ENCODE results near the gene PDX1.

Gene PDX1

DNA sequence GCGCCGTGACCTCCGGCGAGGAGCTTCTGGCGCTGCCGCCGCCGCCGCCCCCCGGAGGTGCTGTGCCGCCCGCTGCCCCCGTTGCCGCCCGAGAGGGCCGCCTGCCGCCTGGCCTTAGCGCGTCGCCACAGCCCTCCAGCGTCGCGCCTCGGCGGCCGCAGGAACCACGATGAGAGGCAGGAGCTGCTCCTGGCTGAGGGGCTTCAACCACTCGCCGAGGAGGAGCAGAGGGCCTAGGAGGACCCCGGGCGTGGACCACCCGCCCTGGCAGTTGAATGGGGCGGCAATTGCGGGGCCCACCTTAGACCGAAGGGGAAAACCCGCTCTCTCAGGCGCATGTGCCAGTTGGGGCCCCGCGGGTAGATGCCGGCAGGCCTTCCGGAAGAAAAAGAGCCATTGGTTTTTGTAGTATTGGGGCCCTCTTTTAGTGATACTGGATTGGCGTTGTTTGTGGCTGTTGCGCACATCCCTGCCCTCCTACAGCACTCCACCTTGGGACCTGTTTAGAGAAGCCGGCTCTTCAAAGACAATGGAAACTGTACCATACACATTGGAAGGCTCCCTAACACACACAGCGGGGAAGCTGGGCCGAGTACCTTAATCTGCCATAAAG is 4.8 kb downstream of the PDX1 start:
- Histone ChIP-seq H3K36me3 (ENCODE audit: control insufficient read depth, insufficient read depth, low read length) (no peaks in the 10 kb centered on the region), H3K4me1 (ENCODE audit: control insufficient read depth, insufficient read depth, low read length) (peaks cover 3% of the 10 kb centered on the region), H3K4me3 (ENCODE audit: low read depth, low read length) (no peak overlapping the region), H3K27me3 (ENCODE audit: control insufficient read depth, insufficient read depth, low read length) (peaks cover 99% of the 10 kb centered on the region), H3K9me3 (ENCODE audit: control insufficient read depth, insufficient read depth, low read length) (no peaks in the 10 kb centered on the region), H3K9ac (ENCODE audit: low read depth, low read length) (no peak overlapping the region)

GRCh38 chr13:27925220-27925991 is 5.6 kb downstream of the PDX1 start:
- peaks cover 100% of the 10 kb centered on the region for H3K27me3 ChIP-seq (ENCODE audit: control insufficient read depth, insufficient read depth, low read length)
- H3K4me1 ChIP-seq (ENCODE audit: control insufficient read depth, insufficient read depth, low read length) = peaks cover 3% of the 10 kb centered on the region
- no peak overlapping the region for H3K9ac ChIP-seq (ENCODE audit: low read depth, low read length)
- no peaks in the 10 kb centered on the region for H3K9me3 ChIP-seq (ENCODE audit: control insufficient read depth, insufficient read depth, low read length)
- peak overlapping the region; percentile 24 for H3K4me3 ChIP-seq (ENCODE audit: low read depth, low read length)
- H3K36me3 ChIP-seq (ENCODE audit: control insufficient read depth, insufficient read depth, low read length) = no peaks in the 10 kb centered on the region

- H3K27me3 ChIP-seq (ENCODE audit: control insufficient read depth, insufficient read depth, low read length) = peaks cover 100% of the 10 kb centered on the region
- no peaks in the 10 kb centered on the region for H3K36me3 ChIP-seq (ENCODE audit: control insufficient read depth, insufficient read depth, low read length)
Observed at GRCh38 chr13:27926644-27927434, 7.0 kb downstream of the PDX1 start.

GRCh38 chr13:27927444-27928352 is 7.9 kb downstream of the PDX1 start:
- Histone ChIP-seq H3K4me1 (ENCODE audit: control insufficient read depth, insufficient read depth, low read length) (peaks cover 3% of the 10 kb centered on the region), H3K27me3 (ENCODE audit: control insufficient read depth, insufficient read depth, low read length) (peaks cover 99% of the 10 kb centered on the region), H3K4me3 (ENCODE audit: low read depth, low read length) (peak overlapping the region; percentile 22), H3K9me3 (ENCODE audit: control insufficient read depth, insufficient read depth, low read length) (no peaks in the 10 kb centered on the region), H3K36me3 (ENCODE audit: control insufficient read depth, insufficient read depth, low read length) (no peaks in the 10 kb centered on the region), H3K9ac (ENCODE audit: low read depth, low read length) (no peak overlapping the region)

More at GRCh38 chr13:27926644-27927434, 7.0 kb downstream of the PDX1 start:
- no peak overlapping the region for H3K9ac ChIP-seq (ENCODE audit: low read depth, low read length)
- no peaks in the 10 kb centered on the region for H3K9me3 ChIP-seq (ENCODE audit: control insufficient read depth, insufficient read depth, low read length)
- H3K4me1 ChIP-seq (ENCODE audit: control insufficient read depth, insufficient read depth, low read length) = peaks cover 3% of the 10 kb centered on the region
- H3K4me3 ChIP-seq (ENCODE audit: low read depth, low read length) = peak overlapping the region; percentile 11

- Histone ChIP-seq H3K9me3 (ENCODE audit: control insufficient read depth, insufficient read depth, low read length) (no peaks in the 10 kb centered on the region), H3K9ac (ENCODE audit: low read depth, low read length) (no peak overlapping the region), H3K27me3 (ENCODE audit: control insufficient read depth, insufficient read depth, low read length) (peaks cover 97% of the 10 kb centered on the region), H3K4me3 (ENCODE audit: low read depth, low read length) (peak overlapping the region; percentile 35), H3K36me3 (ENCODE audit: control insufficient read depth, insufficient read depth, low read length) (no peaks in the 10 kb centered on the region), H3K4me1 (ENCODE audit: control insufficient read depth, insufficient read depth, low read length) (peaks cover 3% of the 10 kb centered on the region)
Observed at GRCh38 chr13:27928353-27928804, 8.6 kb downstream of the PDX1 start.

DNA sequence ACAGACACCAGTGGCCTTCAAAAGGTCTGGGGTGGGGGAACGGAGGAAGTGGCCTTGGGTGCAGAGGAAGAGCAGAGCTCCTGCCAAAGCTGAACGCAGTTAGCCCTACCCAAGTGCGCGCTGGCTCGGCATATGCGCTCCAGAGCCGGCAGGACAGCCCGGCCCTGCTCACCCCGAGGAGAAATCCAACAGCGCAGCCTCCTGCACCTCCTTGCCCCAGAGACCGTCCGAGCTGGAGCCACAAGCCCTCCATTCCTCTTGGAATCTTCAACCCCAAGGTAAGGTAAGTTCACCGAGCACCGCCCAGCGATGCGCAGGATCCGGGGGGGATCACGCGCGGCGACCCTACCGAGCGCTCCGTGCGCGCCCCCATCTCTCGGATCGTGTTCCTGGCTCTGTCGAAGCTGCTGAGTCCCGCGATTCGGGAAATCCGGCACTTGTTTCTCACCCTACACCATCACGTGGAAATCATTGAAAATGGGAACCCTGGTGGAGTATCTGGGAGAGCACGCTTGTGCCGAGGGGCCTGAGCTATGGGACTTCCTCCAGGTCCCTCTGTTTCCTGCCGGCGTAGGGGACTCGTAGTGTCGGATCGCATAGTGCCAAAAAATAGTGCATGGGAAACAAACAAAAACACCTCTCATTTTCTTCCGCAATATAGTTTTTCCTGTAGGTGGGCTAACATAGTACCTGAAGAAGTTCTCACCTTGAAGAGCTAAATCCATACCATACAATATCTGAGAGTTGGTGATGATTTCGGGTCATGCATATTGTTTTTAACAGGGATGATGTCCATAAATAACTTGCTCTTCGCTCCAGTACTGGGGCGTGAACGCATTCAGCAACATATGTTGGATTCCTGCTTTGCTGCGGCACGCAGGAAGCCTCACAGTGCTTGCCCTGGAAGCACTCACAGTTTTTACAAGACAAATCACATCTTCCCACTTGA is 9.3 kb downstream of the PDX1 start:
- Histone ChIP-seq H3K9me3 (ENCODE audit: control insufficient read depth, insufficient read depth, low read length) (no peaks in the 10 kb centered on the region), H3K27me3 (ENCODE audit: control insufficient read depth, insufficient read depth, low read length) (peaks cover 97% of the 10 kb centered on the region), H3K4me1 (ENCODE audit: control insufficient read depth, insufficient read depth, low read length) (peaks cover 3% of the 10 kb centered on the region), H3K9ac (ENCODE audit: low read depth, low read length) (no peak overlapping the region), H3K36me3 (ENCODE audit: control insufficient read depth, insufficient read depth, low read length) (no peaks in the 10 kb centered on the region), H3K4me3 (ENCODE audit: low read depth, low read length) (peak overlapping the region; percentile 35)

DNA sequence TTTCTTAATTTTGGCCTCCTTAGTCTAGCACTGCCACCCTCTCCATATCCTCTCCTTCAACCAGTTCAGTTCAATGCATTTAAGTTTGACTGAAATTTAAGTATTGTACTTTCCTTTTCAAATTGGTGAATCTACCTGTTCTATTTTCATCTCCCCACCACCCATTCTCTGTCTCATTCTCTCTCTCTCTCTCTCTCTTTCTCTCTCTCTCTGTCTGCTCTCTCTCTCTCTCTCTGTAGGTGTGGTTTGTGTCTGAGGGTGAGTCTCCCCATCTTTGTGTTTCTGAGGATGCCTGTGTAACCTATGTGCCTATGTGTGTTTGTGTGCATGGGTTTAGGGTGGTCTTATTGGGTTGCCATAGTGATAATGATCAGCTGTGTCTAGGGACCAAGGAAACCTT is 10.1 kb downstream of the PDX1 start:
- H3K9ac ChIP-seq (ENCODE audit: low read depth, low read length) = no peak overlapping the region
- H3K36me3 ChIP-seq (ENCODE audit: control insufficient read depth, insufficient read depth, low read length) = no peaks in the 10 kb centered on the region
- H3K27me3 ChIP-seq (ENCODE audit: control insufficient read depth, insufficient read depth, low read length) = peaks cover 89% of the 10 kb centered on the region
- H3K9me3 ChIP-seq (ENCODE audit: control insufficient read depth, insufficient read depth, low read length) = no peaks in the 10 kb centered on the region
- peak overlapping the region; percentile 26 for H3K4me3 ChIP-seq (ENCODE audit: low read depth, low read length)
- peaks cover 3% of the 10 kb centered on the region for H3K4me1 ChIP-seq (ENCODE audit: control insufficient read depth, insufficient read depth, low read length)

DNA sequence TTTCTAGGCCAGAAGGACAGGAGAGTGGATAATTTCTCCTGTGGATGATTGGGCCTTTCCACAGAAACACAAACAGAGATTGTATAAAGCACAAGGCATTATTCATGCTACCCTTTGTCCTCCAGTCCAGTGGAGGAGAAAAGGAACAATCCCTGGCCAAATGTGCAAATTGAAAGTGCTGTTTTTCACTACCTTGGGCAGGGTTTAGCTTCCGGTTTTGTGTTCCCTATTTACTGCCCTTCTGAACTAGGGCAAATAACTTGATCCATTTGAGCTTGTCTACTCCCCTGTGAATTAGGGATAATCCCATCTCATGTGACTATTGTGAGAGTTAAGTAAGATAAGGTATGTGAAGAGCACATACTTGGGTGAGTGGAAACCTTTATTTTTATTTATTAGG is 13.3 kb downstream of the PDX1 start:
- no peak overlapping the region for H3K9ac ChIP-seq (ENCODE audit: low read depth, low read length)
- no peak overlapping the region for H3K4me3 ChIP-seq (ENCODE audit: low read depth, low read length)
- peaks cover 3% of the 10 kb centered on the region for H3K4me1 ChIP-seq (ENCODE audit: control insufficient read depth, insufficient read depth, low read length)
- peaks cover 60% of the 10 kb centered on the region for H3K27me3 ChIP-seq (ENCODE audit: control insufficient read depth, insufficient read depth, low read length)
- no peaks in the 10 kb centered on the region for H3K9me3 ChIP-seq (ENCODE audit: control insufficient read depth, insufficient read depth, low read length)
- H3K36me3 ChIP-seq (ENCODE audit: control insufficient read depth, insufficient read depth, low read length) = no peaks in the 10 kb centered on the region

- Histone ChIP-seq H3K4me3 (ENCODE audit: low read depth, low read length) (no peak overlapping the region), H3K9me3 (ENCODE audit: control insufficient read depth, insufficient read depth, low read length) (no peaks in the 10 kb centered on the region), H3K9ac (ENCODE audit: low read depth, low read length) (no peak overlapping the region), H3K36me3 (ENCODE audit: control insufficient read depth, insufficient read depth, low read length) (no peaks in the 10 kb centered on the region), H3K27me3 (ENCODE audit: control insufficient read depth, insufficient read depth, low read length) (peaks cover 56% of the 10 kb centered on the region), H3K4me1 (ENCODE audit: control insufficient read depth, insufficient read depth, low read length) (no peaks in the 10 kb centered on the region)
Observed at GRCh38 chr13:27933580-27934328, 14.0 kb downstream of the PDX1 start.

GRCh38 chr13:27942972-27943371 is 23.2 kb downstream of the PDX1 start:
- Histone ChIP-seq H3K27me3 (ENCODE audit: control insufficient read depth, insufficient read depth, low read length) (peaks cover 43% of the 10 kb centered on the region), H3K4me3 (ENCODE audit: low read depth, low read length) (no peak overlapping the region), H3K9ac (ENCODE audit: low read depth, low read length) (no peak overlapping the region), H3K4me1 (ENCODE audit: control insufficient read depth, insufficient read depth, low read length) (no peaks in the 10 kb centered on the region), H3K36me3 (ENCODE audit: control insufficient read depth, insufficient read depth, low read length) (no peaks in the 10 kb centered on the region), H3K9me3 (ENCODE audit: control insufficient read depth, insufficient read depth, low read length) (no peaks in the 10 kb centered on the region)

Measured in iPS-15b (cell line).